GM12872 (cell line): ENCODE results near the gene FAM174C.

ENCODE experiments used
- CTCF ChIP-seq: IDR thresholded peaks from 3 replicates; pipeline ENCODE4 v1.5.1; 2011; ENCODE audit warnings: low read depth, mild to moderate bottlenecking, low read length, moderate library complexity; ENCODE audit not compliant: insufficient read depth

The FAM174C gene

GRCh38 chr19:1251330-1252220 lies 23.8 kb upstream of the FAM174C start:
- no peak for TF ChIP-seq CTCF

GRCh38 chr19:1252221-1252820 lies 23.0 kb upstream of the FAM174C start:
- no peak for TF ChIP-seq CTCF

- TF ChIP-seq CTCF = 0 out of 3 replicates have a peak, but pooled peaks have one; percentile 17
Measured at GRCh38 chr19:1252821-1253513, 22.4 kb upstream of the FAM174C start.

- TF ChIP-seq CTCF = no peak
Measured at GRCh38 chr19:1253514-1254080, 21.7 kb upstream of the FAM174C start.

GRCh38 chr19:1254081-1254527 lies 21.2 kb upstream of the FAM174C start:
- no peak for TF ChIP-seq CTCF

GRCh38 chr19:1254530-1255185 lies 20.7 kb upstream of the FAM174C start:
- TF ChIP-seq CTCF = no peak
